Sigmoid colon (tissue), 7 donors: ENCODE data around the gene SERPINB10. TPM values are rescaled to one million over a fixed set of nuclear protein-coding genes. Genes with fewer than 3 reads are reported as not detected.

Source experiments
- DNase-seq: peaks from one replicate; pipeline ENCODE4 v3.0.0-alpha.2; 2019
- H3K27ac ChIP-seq, 4 donors: fragments of 200-600 bp; sonication (generic); one replicate each; pipeline ENCODE4 v1.5.1; 2016 to 2019; ENCODE audit warnings: mild to moderate bottlenecking in 1 of 4
- H3K27me3 ChIP-seq, 3 donors: fragments of 200-600 bp; sonication (generic); one replicate each; pipeline ENCODE4 v1.5.1; 2019; ENCODE audit warnings: mild to moderate bottlenecking in 1 of 3
- H3K36me3 ChIP-seq, 4 donors: fragments of 200-600 bp; sonication (generic); one replicate each; pipeline ENCODE4 v1.5.1; 2016 to 2019
- H3K4me1 ChIP-seq, 4 donors: fragments of 200-600 bp; sonication (generic); one replicate each; pipeline ENCODE4 v1.5.1; 2017 to 2019
- H3K4me3 ChIP-seq, 4 donors: fragments of 200-600 bp; sonication (generic); one replicate each; pipeline ENCODE4 v1.5.1; 2017 to 2019; ENCODE audit warnings: mild to moderate bottlenecking in 2 of 4, moderate library complexity in 1 of 4
- H3K9me3 ChIP-seq, 4 donors: fragments of 200-600 bp in 3 of 4; sonication (generic) in 3 of 4; one replicate each; pipeline versions ENCODE4 v1.5.1 to v1.6.1; 2013 to 2019
- EP300 ChIP-seq, 4 donors: sonication (generic); formaldehyde crosslinking; IDR thresholded peaks; one replicate each; pipeline ENCODE4 v1.6.1; 2017; ENCODE audit warnings: antibody characterized with exemption in 4 of 4
- POLR2A ChIP-seq, 2 donors: fragments of 450-650 bp; IDR thresholded peaks; one replicate each; pipeline ENCODE4 v1.6.1; 2016; ENCODE audit warnings: antibody characterized with exemption in 2 of 2, mild to moderate bottlenecking in 2 of 2, moderate library complexity in 2 of 2
- POLR2AphosphoS5 ChIP-seq, 4 donors: sonication (generic); formaldehyde crosslinking; IDR thresholded peaks; one replicate each; pipeline ENCODE4 v1.6.1; 2017; ENCODE audit warnings: antibody characterized with exemption in 4 of 4
- WGBS, 2 donors: extraction: QIAGEN DNeasy Blood & Tissue Kit; methylation state at CpG; one replicate each; pipeline ENCODE4 v1.1.7; 2013; 5-methylcytosine and 5-hydroxymethylcytosine counted together
- intact Hi-C: fragments of 100-400 bp; cut with DNase I; formaldehyde crosslinking; loops from one replicate; pipeline ENCODE4 v1.15.1; 2023
- polyA plus RNA-seq, 3 donors: library from polyadenylated mRNA; stranded (reverse); fragments of 200-250 nt; gene quantifications; one replicate each; pipeline ENCODE4 v1.2.3, GENCODE V29; 2013
- total RNA-seq, 4 donors: library from RNA; depleted of rRNA; stranded (reverse); fragments of >200 nt; gene quantifications; one replicate each; pipeline ENCODE4 v1.1.0, GENCODE V29; 2016
- TF ChIP-seq, protein P1 (sequence below), 4 experiments: fragments of 450-650 bp in 3 of 4; fragments of 200-600 bp in 1 of 4; IDR thresholded peaks; one replicate each; pipeline ENCODE4 v1.5.1; 2016 to 2019; ENCODE audit warnings: antibody characterized with exemption in 4 of 4, mild to moderate bottlenecking in 3 of 4, moderate library complexity in 2 of 4
- donor health status: healthy with polysubstance abuse.
- donor health status: Bipolar disorder and iron deficiency.
- donor health status: healthy.

SERPINB10 gene
- total and polyA plus RNA-seq, 7 donors: 0.15 TPM; not detected in 6

DNA sequence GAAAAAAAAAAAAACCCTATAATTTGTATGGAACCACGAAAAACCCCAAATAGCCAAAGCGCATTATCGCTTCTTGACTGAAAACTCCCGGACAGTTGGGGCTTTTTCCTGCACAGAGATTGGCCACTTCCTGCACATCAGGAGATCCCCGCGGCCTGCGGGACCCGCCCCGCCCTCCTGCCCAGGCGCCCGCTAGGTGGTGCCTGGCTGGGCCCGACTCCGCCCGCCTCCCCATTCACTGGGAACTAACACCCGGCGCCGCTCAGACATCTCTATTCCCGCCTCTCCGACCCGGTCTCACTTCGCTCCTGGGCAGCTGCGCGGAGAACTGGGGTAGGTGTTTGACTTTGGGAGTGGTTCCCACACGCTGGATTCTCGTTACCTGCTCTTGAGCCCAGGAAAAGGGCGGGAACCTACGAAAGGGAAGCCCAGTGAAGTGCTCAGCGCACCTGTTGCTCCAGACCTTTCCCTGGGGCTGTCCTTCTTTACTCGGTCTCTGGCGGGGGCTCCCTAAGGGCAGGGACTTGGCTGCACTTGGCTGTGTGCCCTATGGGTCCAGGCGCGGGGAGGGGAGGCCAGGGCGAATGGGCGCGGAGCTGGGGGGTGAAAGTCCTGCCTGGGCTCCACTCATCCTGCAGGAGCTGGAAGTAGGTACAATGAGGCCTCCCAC is 41.4 kb downstream of the SERPINB10 start, which contains the start of gene HMSD:
HMSD (plus strand) TSS at position 234 of the 670 bp plus-strand sequence. CDS start 4,155 bp downstream, outside the sequence.
- TF ChIP-seq, protein P1, sequence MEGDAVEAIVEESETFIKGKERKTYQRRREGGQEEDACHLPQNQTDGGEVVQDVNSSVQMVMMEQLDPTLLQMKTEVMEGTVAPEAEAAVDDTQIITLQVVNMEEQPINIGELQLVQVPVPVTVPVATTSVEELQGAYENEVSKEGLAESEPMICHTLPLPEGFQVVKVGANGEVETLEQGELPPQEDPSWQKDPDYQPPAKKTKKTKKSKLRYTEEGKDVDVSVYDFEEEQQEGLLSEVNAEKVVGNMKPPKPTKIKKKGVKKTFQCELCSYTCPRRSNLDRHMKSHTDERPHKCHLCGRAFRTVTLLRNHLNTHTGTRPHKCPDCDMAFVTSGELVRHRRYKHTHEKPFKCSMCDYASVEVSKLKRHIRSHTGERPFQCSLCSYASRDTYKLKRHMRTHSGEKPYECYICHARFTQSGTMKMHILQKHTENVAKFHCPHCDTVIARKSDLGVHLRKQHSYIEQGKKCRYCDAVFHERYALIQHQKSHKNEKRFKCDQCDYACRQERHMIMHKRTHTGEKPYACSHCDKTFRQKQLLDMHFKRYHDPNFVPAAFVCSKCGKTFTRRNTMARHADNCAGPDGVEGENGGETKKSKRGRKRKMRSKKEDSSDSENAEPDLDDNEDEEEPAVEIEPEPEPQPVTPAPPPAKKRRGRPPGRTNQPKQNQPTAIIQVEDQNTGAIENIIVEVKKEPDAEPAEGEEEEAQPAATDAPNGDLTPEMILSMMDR (IDR thresholded peaks at IDR 0.05): peak in 1 of 4 experiments; percentile 25
- no peak for TF ChIP-seq EP300 (IDR thresholded peaks at IDR 0.05)
- Histone ChIP-seq H3K9me3 (peaks cover 0 to 2% (median 0%) of the 10 kb centered on the region in 4 donors), H3K27ac (no peak within 1 kb of the TSS), H3K27me3 (peaks cover 0 to 24% (median 0%) of the 10 kb centered on the region in 3 donors), H3K36me3 (no peaks in the 10 kb centered on the region), H3K4me1 (peaks cover 0 to 8% (median 4%) of the 10 kb centered on the region in 4 donors), H3K4me3 (peak within 1 kb of the TSS in 3 of 4 donors; percentile 6 to 33 (median 28))
- WGBS, 2 donors: 6 to 18% methylated on average over 35 of the region's 35 CpGs
- intact Hi-C loops: no loop called here
- no peak for DNase-seq

DNA sequence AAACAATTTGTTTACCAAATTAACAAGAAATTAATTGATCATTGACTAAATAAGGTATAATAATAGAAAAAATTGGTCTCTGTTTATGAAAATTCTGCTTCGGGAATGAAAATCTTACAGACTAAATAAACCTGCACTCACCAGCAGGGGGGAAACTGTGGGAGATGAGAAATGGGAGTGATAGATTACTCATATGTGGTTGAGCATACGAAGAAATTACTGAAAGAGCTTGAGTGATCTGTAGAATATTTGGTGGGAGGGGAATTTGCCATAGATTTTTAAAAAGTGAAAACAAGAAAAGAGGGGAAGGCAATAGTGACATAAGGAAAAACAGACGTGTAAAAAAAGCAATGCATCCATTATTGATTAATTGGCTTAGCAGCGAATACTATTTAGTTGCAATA is 43.5 kb downstream of the SERPINB10 start:
- no peak overlapping the region for H3K4me3 ChIP-seq
- DNase-seq: no peak

DNA sequence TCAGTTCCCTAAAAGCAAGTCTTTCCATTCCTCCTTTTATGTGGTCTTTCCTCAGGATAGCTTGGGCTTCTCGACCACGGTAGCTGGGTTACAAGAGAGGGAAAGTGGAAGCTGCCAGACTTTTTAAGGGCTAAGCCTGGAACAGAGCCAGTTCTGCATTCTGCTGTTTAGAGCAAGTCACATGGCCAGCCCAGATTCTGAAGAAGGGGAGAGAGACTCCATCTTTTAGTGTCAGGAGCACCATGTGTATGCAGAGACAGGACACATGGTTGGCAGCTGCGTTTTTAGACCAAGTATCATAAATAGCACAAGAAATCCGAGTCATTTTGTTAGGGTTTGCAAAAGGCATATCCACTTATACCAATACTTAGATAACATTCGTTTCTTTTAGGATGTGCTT is 46.1 kb downstream of the SERPINB10 start:
- H3K4me3 ChIP-seq: no peak overlapping the region
- peaks cover 0 to 21% (median 0%) of the 10 kb centered on the region in 3 donors for H3K27me3 ChIP-seq
- TF ChIP-seq POLR2A (IDR thresholded peaks at IDR 0.05) (no peak), EP300 (IDR thresholded peaks at IDR 0.05) (no peak), POLR2AphosphoS5 (IDR thresholded peaks at IDR 0.05) (no peak)
- TF ChIP-seq, protein P1 (IDR thresholded peaks at IDR 0.05): no peak
- H3K36me3 ChIP-seq: no peaks in the 10 kb centered on the region
- no peak overlapping the region for H3K27ac ChIP-seq
- 62 to 73% methylated on average over 5 of the region's 5 CpGs for WGBS, 2 donors
- intact Hi-C loops: no loop called here
- no peak for DNase-seq
- no peaks in the 10 kb centered on the region for H3K9me3 ChIP-seq
- peaks cover 0 to 8% (median 4%) of the 10 kb centered on the region in 4 donors for H3K4me1 ChIP-seq

More for the DNA sequence above, 43.5 kb downstream of the SERPINB10 start:
- Histone ChIP-seq H3K36me3 (no peaks in the 10 kb centered on the region), H3K4me1 (peaks cover 0 to 8% (median 4%) of the 10 kb centered on the region in 4 donors), H3K27me3 (peaks cover 0 to 20% (median 0%) of the 10 kb centered on the region in 3 donors), H3K9me3 (no peaks in the 10 kb centered on the region), H3K27ac (no peak overlapping the region)
- 69 to 72% methylated on average over 4 of the region's 4 CpGs for WGBS, 2 donors
- no peak for TF ChIP-seq POLR2A (IDR thresholded peaks at IDR 0.05)
- TF ChIP-seq, protein P1 (IDR thresholded peaks at IDR 0.05): no peak
- no peak for TF ChIP-seq EP300 (IDR thresholded peaks at IDR 0.05)
- intact Hi-C loops: no loop called here

DNA sequence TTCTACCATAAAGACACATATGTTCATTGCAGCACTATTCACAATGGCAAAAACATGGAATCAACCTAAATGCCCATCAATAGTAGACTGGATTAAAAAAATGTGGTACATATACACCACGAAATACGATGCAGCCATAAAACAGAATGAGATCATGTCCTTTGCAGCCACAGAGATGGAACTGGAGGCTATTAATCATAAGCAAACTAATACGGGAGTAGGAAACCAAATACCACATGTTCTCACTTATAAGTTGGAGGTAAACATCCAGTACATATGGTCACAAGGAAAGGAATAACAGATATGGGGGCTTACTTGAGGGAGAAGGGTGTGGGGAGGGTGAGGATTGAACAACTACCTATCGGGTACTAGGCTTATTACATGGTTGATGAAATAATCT is 49.0 kb downstream of the SERPINB10 start:
- intact Hi-C loops: no loop called here
- no peak for TF ChIP-seq POLR2AphosphoS5 (IDR thresholded peaks at IDR 0.05)
- TF ChIP-seq, protein P1 (IDR thresholded peaks at IDR 0.05): no peak
- TF ChIP-seq POLR2A (IDR thresholded peaks at IDR 0.05): no peak
- TF ChIP-seq EP300 (IDR thresholded peaks at IDR 0.05): no peak
- Histone ChIP-seq H3K4me1 (no peaks in the 10 kb centered on the region), H3K27ac (no peak overlapping the region), H3K9me3 (no peaks in the 10 kb centered on the region), H3K27me3 (peaks cover 0 to 15% (median 0%) of the 10 kb centered on the region in 3 donors), H3K4me3 (no peak overlapping the region), H3K36me3 (no peaks in the 10 kb centered on the region)
- 64 to 67% methylated on average over 4 of the region's 4 CpGs for WGBS, 2 donors
- no peak for DNase-seq
